Transverse colon (tissue), 4 donors: Measurements from ENCODE around the gene CORO1A. TPM values are rescaled to one million over a fixed set of nuclear protein-coding genes. Genes with fewer than 3 reads are reported as not detected.
A peak's percentile ranks its signal among the peaks of the same experiment; 100 is the strongest.

ENCODE experiments used
- DNase-seq: peaks from one replicate; pipeline ENCODE4 v3.0.0-alpha.2; 2019
- H3K27ac ChIP-seq, 4 donors: fragments of 200-600 bp; sonication (generic); 2 replicates each; pipeline ENCODE4 v1.5.1; 2016 to 2018; ENCODE audit warnings: inconsistent platforms in 4 of 4
- H3K27me3 ChIP-seq: fragments of 200-600 bp; sonication (generic); 2 replicates; pipeline ENCODE4 v1.5.1; 2017; ENCODE audit warnings: inconsistent platforms
- H3K36me3 ChIP-seq, 4 donors: fragments of 200-600 bp; sonication (generic); 2 replicates each; pipeline ENCODE4 v1.5.1; 2017 to 2019; ENCODE audit warnings: inconsistent platforms in 4 of 4
- H3K4me1 ChIP-seq, 4 donors: fragments of 200-600 bp; sonication (generic); 2 replicates each; pipeline ENCODE4 v1.5.1; 2017 to 2020; ENCODE audit warnings: inconsistent platforms in 4 of 4
- H3K4me3 ChIP-seq, 4 donors: fragments of 200-600 bp; sonication (generic); 1 replicate in 1 of 4; 2 replicates in 3 of 4; pipeline versions ENCODE4 v1.5.1 to v1.6.1; 2017 to 2019; ENCODE audit warnings: inconsistent platforms in 4 of 4
- H3K9me3 ChIP-seq, 2 donors: fragments of 200-600 bp; sonication (generic); 2 replicates each; pipeline ENCODE4 v1.5.1; 2017 to 2019; ENCODE audit warnings: inconsistent platforms in 2 of 2
- EP300 ChIP-seq: sonication (generic); formaldehyde crosslinking; IDR thresholded peaks from one replicate; pipeline ENCODE4 v1.6.1; 2017; ENCODE audit warnings: antibody characterized with exemption, low read depth
- POLR2A ChIP-seq: fragments of 450-650 bp; IDR thresholded peaks from one replicate; pipeline ENCODE4 v1.6.1; 2016; ENCODE audit warnings: antibody characterized with exemption, mild to moderate bottlenecking, moderate library complexity
- POLR2AphosphoS5 ChIP-seq, 3 donors: sonication (generic); formaldehyde crosslinking; IDR thresholded peaks; one replicate each; pipeline ENCODE4 v1.6.1; 2016; ENCODE audit warnings: antibody characterized with exemption in 3 of 3
- WGBS, 2 donors: methylation state at CpG; one replicate each; pipeline ENCODE4 v1.1.5; 2018; ENCODE audit warnings: low coverage in 1 of 2; 5-methylcytosine and 5-hydroxymethylcytosine counted together
- in situ Hi-C, 4 donors: fragments of 200-750 bp; cut with MboI; loops; one replicate each; pipeline versions ENCODE4 v1.15.0 to v1.15.1; 2017; ENCODE audit warnings: low sequenced_read_pairs in 3 of 4, low pct_ligation_motif_present in 1 of 4, low pct_unique_long_range_greater_than_20kb in 1 of 4
- intact Hi-C: fragments of 100-400 bp; cut with DNase I; formaldehyde crosslinking; loops from one replicate; pipeline ENCODE4 v1.15.1; 2023; ENCODE audit warnings: low total_unique reads
- total RNA-seq, 4 donors: library from RNA; depleted of rRNA; stranded (reverse); fragments of >200 nt; gene quantifications; one replicate each; pipeline ENCODE4 v1.1.0, GENCODE V29; 2016
- TF ChIP-seq, protein P1 (sequence below), 5 experiments: fragments of 200-600 bp in 3 of 5; fragments of 450-650 bp in 2 of 5; sonication (generic) in 3 of 5; IDR thresholded peaks; 1 replicate in 2 of 5; 2 replicates in 3 of 5; pipeline ENCODE4 v1.5.1; 2016 to 2017; ENCODE audit warnings: antibody characterized with exemption in 5 of 5, inconsistent platforms in 3 of 5, mild to moderate bottlenecking in 2 of 5, moderate library complexity in 1 of 5

CORO1A gene
- total RNA-seq, 4 donors from 2014 or later: 5.6 to 30.2 (median 24.0) TPM

DNA sequence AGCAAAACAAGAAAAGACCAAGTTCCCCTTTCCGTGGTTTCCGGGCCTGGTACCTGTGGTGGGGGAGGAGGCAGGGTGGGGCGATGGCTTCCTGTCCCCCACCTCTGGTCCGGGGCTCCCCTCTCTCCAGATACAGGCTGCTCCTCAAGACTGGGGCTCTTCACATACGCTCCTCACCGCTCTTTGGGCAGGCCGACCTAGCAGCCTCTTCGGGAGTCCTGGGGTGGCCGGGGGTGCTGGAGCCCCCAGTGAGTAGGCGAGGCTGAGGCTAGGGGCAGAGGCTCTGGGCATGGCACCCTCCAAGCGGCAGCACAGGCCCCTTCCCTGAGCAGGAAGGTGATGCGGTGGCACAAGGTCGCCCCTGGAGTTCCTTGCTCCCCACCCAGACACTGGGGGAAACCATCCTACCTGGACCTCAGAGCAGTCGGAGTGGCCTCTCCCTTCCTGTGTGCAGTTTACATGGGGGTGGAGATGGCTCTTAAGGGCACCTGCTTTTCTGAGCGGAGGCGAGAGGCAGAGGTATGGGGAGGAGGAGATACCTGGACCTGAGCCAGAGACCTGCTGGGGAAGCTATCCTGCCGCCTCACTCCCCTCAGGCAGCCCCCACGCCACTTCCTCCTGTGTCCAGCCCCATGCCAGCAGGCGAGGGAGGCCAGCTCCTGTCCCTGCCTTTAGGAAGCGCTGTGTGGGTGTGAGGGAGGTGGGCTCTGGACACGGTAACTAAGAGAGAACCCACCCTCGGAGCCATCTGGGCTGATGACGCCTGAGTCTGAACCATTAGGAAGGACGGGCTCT, 891 bp downstream of the CORO1A start:
- peak; percentile 76 for DNase-seq
- intact Hi-C loops: loop anchor here (10.0 kb wide), 1 partner anchor 69 kb away; the partner anchor contains the start of gene GDPD3
- Histone ChIP-seq H3K4me3 (peak overlapping the region in 3 of 4 donors; percentile 47 to 63 (median 53)), H3K36me3 (no peaks in the 10 kb centered on the region), H3K4me1 (peaks cover 3 to 25% (median 13%) of the 10 kb centered on the region in 4 donors), H3K27me3 (no peaks in the 10 kb centered on the region), H3K9me3 (no peaks in the 10 kb centered on the region), H3K27ac (peak overlapping the region; percentile 80 to 86 (median 80))
- in situ Hi-C loops: no loop called here
- WGBS, 2 donors: 21% methylated on average over 24 of the region's 24 CpGs; no CpG with 5 or more reads in 1 of the 2 donors
- TF ChIP-seq POLR2AphosphoS5 (IDR thresholded peaks at IDR 0.05): peak in 1 of 3 donors; percentile 13
- TF ChIP-seq POLR2A: no peak

DNA sequence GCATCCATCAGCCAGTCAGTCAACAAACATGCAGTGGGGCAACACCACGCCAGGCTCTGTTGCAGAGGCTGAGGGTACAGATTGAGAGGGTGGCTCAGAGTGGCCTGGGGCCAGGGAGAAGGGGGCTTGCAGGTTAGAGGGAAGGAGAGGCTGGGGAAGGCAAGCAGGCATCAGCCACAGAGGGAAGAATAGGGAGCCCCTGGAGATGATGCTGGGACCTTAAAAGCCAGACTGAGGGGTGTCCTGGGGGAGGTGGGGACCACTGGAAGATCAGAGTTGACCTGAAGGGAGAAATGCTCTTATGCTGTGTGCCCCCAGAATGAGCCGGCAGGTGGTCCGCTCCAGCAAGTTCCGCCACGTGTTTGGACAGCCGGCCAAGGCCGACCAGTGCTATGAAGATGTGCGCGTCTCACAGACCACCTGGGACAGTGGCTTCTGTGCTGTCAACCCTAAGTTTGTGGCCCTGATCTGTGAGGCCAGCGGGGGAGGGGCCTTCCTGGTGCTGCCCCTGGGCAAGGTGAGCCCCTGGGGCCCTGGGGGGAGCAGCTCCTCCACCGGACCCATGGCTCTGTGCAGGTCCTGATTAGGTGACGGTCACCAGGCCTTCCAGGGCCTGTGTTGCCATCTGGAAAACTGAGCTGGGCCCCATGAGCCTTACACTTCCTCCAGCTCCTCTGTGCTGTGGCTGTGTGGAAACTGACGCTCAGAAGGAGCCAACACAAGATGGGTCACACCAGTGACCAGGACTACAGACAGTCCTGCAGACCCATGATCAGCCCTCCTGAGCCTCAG, 1.7 kb downstream of the CORO1A start:
- in situ Hi-C loops (no loop called here), intact Hi-C loops (loop anchor here (10.0 kb wide), 1 partner anchor 70 kb away; the partner anchor contains the start of gene GDPD3)
- Histone ChIP-seq H3K27me3 (no peaks in the 10 kb centered on the region), H3K4me3 (peak overlapping the region in 3 of 4 donors; percentile 47 to 63 (median 53)), H3K4me1 (peaks cover 3 to 25% (median 13%) of the 10 kb centered on the region in 4 donors), H3K36me3 (no peaks in the 10 kb centered on the region), H3K9me3 (no peaks in the 10 kb centered on the region), H3K27ac (peak overlapping the region; percentile 80 to 86 (median 80))
- TF ChIP-seq, protein P1, sequence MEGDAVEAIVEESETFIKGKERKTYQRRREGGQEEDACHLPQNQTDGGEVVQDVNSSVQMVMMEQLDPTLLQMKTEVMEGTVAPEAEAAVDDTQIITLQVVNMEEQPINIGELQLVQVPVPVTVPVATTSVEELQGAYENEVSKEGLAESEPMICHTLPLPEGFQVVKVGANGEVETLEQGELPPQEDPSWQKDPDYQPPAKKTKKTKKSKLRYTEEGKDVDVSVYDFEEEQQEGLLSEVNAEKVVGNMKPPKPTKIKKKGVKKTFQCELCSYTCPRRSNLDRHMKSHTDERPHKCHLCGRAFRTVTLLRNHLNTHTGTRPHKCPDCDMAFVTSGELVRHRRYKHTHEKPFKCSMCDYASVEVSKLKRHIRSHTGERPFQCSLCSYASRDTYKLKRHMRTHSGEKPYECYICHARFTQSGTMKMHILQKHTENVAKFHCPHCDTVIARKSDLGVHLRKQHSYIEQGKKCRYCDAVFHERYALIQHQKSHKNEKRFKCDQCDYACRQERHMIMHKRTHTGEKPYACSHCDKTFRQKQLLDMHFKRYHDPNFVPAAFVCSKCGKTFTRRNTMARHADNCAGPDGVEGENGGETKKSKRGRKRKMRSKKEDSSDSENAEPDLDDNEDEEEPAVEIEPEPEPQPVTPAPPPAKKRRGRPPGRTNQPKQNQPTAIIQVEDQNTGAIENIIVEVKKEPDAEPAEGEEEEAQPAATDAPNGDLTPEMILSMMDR (IDR thresholded peaks at IDR 0.05): no peak
- TF ChIP-seq POLR2A (no peak), POLR2AphosphoS5 (IDR thresholded peaks at IDR 0.05) (no peak), EP300 (no peak)
- WGBS, 2 donors: 82% methylated on average over 7 of the region's 13 CpGs; no CpG with 5 or more reads in 1 of the 2 donors
- DNase-seq: peak; percentile 16

DNA sequence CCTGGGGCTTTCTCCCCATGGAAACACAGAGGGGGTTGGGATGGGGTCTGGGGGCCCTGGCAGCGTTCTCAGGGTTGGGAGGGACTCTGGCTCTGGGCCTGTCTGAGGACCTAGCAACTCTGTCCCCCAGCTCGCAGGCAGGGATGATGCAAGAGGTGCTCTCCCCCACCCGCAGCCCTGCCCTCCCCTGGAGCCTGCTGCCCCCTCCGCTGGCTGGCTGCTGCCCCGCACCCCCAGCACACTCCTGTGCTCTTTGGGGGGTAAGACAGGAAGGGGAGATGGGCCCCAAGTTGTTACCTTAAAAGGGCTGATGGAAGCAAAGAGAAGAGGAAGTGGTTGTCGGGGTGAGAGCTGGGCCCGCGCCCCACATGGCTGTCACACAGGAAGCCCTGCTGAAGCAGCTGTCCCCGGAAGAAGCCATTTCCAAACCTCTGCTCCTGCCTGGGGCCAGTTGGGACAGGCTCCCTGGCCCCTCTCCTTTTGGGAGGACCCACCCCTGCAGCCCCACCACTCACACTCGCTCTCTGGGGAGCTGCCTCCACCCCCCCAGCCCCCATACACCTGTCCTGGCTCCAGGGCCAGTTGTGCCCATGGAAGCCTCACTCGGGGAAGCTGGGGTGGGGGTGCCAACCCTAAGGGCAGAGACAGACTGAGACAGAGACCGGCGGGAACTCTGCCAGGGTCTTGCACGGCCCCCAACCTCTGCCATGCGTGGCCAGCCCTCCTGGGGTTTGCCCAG, 2.5 kb downstream of the CORO1A start:
- peak; percentile 73 for DNase-seq
- Histone ChIP-seq H3K9me3 (no peaks in the 10 kb centered on the region), H3K36me3 (no peaks in the 10 kb centered on the region), H3K4me1 (peaks cover 3 to 25% (median 13%) of the 10 kb centered on the region in 4 donors), H3K4me3 (peak overlapping the region in 2 of 4 donors; percentile 53 to 63), H3K27ac (peak overlapping the region; percentile 80 to 86 (median 80)), H3K27me3 (no peaks in the 10 kb centered on the region)
- in situ Hi-C loops (no loop called here), intact Hi-C loops (loop anchor here (10.0 kb wide), 1 partner anchor 71 kb away; the partner anchor contains the start of gene GDPD3)
- WGBS, 2 donors: 62% methylated on average over 13 of the region's 15 CpGs; no CpG with 5 or more reads in 1 of the 2 donors
- TF ChIP-seq, protein P1 (IDR thresholded peaks at IDR 0.05): no peak
- peak in 1 of 3 donors; percentile 9 for TF ChIP-seq POLR2AphosphoS5 (IDR thresholded peaks at IDR 0.05)
- TF ChIP-seq POLR2A: no peak
- TF ChIP-seq EP300: no peak

DNA sequence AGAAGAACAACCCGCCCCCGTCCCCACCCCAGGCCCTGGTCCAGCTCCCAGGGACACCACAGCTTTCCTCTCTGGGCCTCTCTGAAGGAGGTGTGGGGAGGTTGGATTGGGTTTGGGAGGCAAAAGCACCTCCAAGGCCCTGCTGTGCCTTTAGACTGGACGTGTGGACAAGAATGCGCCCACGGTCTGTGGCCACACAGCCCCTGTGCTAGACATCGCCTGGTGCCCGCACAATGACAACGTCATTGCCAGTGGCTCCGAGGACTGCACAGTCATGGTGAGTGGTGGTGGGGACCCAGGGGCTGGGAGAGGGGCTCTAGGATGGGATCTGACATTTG, 3.0 kb downstream of the CORO1A start:
- Histone ChIP-seq H3K27me3 (no peaks in the 10 kb centered on the region), H3K4me1 (peaks cover 3 to 25% (median 13%) of the 10 kb centered on the region in 4 donors), H3K36me3 (no peaks in the 10 kb centered on the region), H3K27ac (peak overlapping the region; percentile 80 to 86 (median 80)), H3K4me3 (peak overlapping the region in 1 of 4 donors; percentile 25), H3K9me3 (no peaks in the 10 kb centered on the region)
- in situ Hi-C loops: no loop called here
- 68% methylated on average over 9 of the region's 9 CpGs; no CpG with 5 or more reads in 1 of the 2 donors for WGBS, 2 donors
- intact Hi-C loops: loop anchor here (10.0 kb wide), 1 partner anchor 72 kb away; the partner anchor contains the start of gene GDPD3
- DNase-seq: no peak
- TF ChIP-seq POLR2A (no peak), POLR2AphosphoS5 (IDR thresholded peaks at IDR 0.05) (no peak), EP300 (no peak)
- TF ChIP-seq, protein P1 (IDR thresholded peaks at IDR 0.05): no peak
